Mucosa of rectum (tissue), 2 donors: ENCODE results near the gene TM4SF20.

Source experiments
- H3K27ac ChIP-seq, 2 donors: one replicate each; pipeline ENCODE4 v1.7.0; 2013; ENCODE audit warnings: inconsistent platforms in 2 of 2, low read depth in 2 of 2, low read length in 2 of 2
- H3K27me3 ChIP-seq, 2 donors: one replicate each; pipeline ENCODE4 v1.7.0; 2013; ENCODE audit warnings: low read length in 2 of 2; ENCODE audit not compliant: control insufficient read depth in 2 of 2, insufficient read depth in 2 of 2
- H3K36me3 ChIP-seq, 2 donors: one replicate each; pipeline ENCODE4 v1.7.0; 2013; ENCODE audit warnings: low read length in 2 of 2; ENCODE audit not compliant: control insufficient read depth in 2 of 2, insufficient read depth in 2 of 2
- H3K4me1 ChIP-seq, 2 donors: one replicate each; pipeline ENCODE4 v1.7.0; 2013; ENCODE audit warnings: low read length in 2 of 2, mild to moderate bottlenecking in 1 of 2; ENCODE audit not compliant: control insufficient read depth in 2 of 2, insufficient read depth in 2 of 2
- H3K4me3 ChIP-seq, 2 donors: one replicate each; pipeline ENCODE4 v1.7.0; 2013; ENCODE audit warnings: low read length in 2 of 2
- H3K9ac ChIP-seq, 2 donors: one replicate each; pipeline ENCODE4 v1.7.0; 2013; ENCODE audit warnings: low read length in 2 of 2, low read depth in 1 of 2, mild to moderate bottlenecking in 1 of 2
- H3K9me3 ChIP-seq, 2 donors: one replicate each; pipeline ENCODE4 v1.7.0; 2013; ENCODE audit warnings: low read length in 2 of 2; ENCODE audit not compliant: control insufficient read depth in 2 of 2
- donor health status: healthy.
- donor health status: Normal muscosa, but diverticular disease.

Gene TM4SF20

GRCh38 chr2:227379095-227379494 is at the start of gene TM4SF20:
TM4SF20 (minus strand) TSS chr2:227379306; CDS start chr2:227379268, 38 bp downstream.
- no peaks in the 10 kb centered on the region for H3K36me3 ChIP-seq
- no peaks in the 10 kb centered on the region for H3K27me3 ChIP-seq
- no peak within 1 kb of the TSS for H3K4me3 ChIP-seq
- H3K4me1 ChIP-seq, result peaks cover 0 to 8% of the 10 kb centered on the region in 2 donors
- no peak within 1 kb of the TSS for H3K9ac ChIP-seq
- H3K27ac ChIP-seq, result no peak within 1 kb of the TSS
- H3K9me3 ChIP-seq, result no peaks in the 10 kb centered on the region

GRCh38 chr2:227428731-227429285 is 49.7 kb upstream of the TM4SF20 start:
- Histone ChIP-seq H3K9ac (no peak overlapping the region), H3K9me3 (peaks cover 0 to 9% of the 10 kb centered on the region in 2 donors), H3K4me3 (no peak overlapping the region), H3K27me3 (no peaks in the 10 kb centered on the region), H3K27ac (no peak overlapping the region), H3K36me3 (no peaks in the 10 kb centered on the region), H3K4me1 (no peaks in the 10 kb centered on the region)

- H3K9me3 ChIP-seq, result no peaks in the 10 kb centered on the region
- no peak overlapping the region for H3K9ac ChIP-seq
- H3K4me3 ChIP-seq, result no peak overlapping the region
- H3K27me3 ChIP-seq, result no peaks in the 10 kb centered on the region
- no peaks in the 10 kb centered on the region for H3K36me3 ChIP-seq
- no peak overlapping the region for H3K27ac ChIP-seq
- H3K4me1 ChIP-seq, result no peaks in the 10 kb centered on the region
These were observed 44.8 kb upstream of the TM4SF20 start for GRCh38 chr2:227423656-227424499.

- no peak overlapping the region for H3K27ac ChIP-seq
- no peaks in the 10 kb centered on the region for H3K27me3 ChIP-seq
- H3K9ac ChIP-seq, result no peak overlapping the region
These were observed 41.3 kb upstream of the TM4SF20 start for GRCh38 chr2:227420087-227421052.

GRCh38 chr2:227416701-227417100 is 37.6 kb upstream of the TM4SF20 start:
- H3K27me3 ChIP-seq, result no peaks in the 10 kb centered on the region
- no peak overlapping the region for H3K4me3 ChIP-seq
- H3K9ac ChIP-seq, result no peak overlapping the region
- H3K36me3 ChIP-seq, result no peaks in the 10 kb centered on the region
- no peaks in the 10 kb centered on the region for H3K9me3 ChIP-seq
- no peak overlapping the region for H3K27ac ChIP-seq
- H3K4me1 ChIP-seq, result peaks cover 0 to 7% of the 10 kb centered on the region in 2 donors

More at GRCh38 chr2:227420087-227421052, 41.3 kb upstream of the TM4SF20 start:
- Histone ChIP-seq H3K36me3 (no peaks in the 10 kb centered on the region), H3K9me3 (no peaks in the 10 kb centered on the region), H3K4me1 (no peaks in the 10 kb centered on the region), H3K4me3 (no peak overlapping the region)

- Histone ChIP-seq H3K27ac (no peak overlapping the region), H3K27me3 (no peaks in the 10 kb centered on the region), H3K9me3 (no peaks in the 10 kb centered on the region), H3K4me1 (peaks cover 0 to 7% of the 10 kb centered on the region in 2 donors), H3K9ac (no peak overlapping the region), H3K36me3 (no peaks in the 10 kb centered on the region), H3K4me3 (no peak overlapping the region)
These were observed 36.7 kb upstream of the TM4SF20 start for GRCh38 chr2:227415538-227416424.

GRCh38 chr2:227414846-227415245 is 35.7 kb upstream of the TM4SF20 start:
- H3K9me3 ChIP-seq, result no peaks in the 10 kb centered on the region
- peaks cover 0 to 7% of the 10 kb centered on the region in 2 donors for H3K4me1 ChIP-seq
- no peak overlapping the region for H3K4me3 ChIP-seq
- no peaks in the 10 kb centered on the region for H3K27me3 ChIP-seq
- H3K36me3 ChIP-seq, result no peaks in the 10 kb centered on the region
- no peak overlapping the region for H3K27ac ChIP-seq
- H3K9ac ChIP-seq, result no peak overlapping the region

GRCh38 chr2:227413371-227413770 is 34.3 kb upstream of the TM4SF20 start:
- Histone ChIP-seq H3K27me3 (no peaks in the 10 kb centered on the region), H3K27ac (peak overlapping the region; percentile 62 to 68), H3K9me3 (no peaks in the 10 kb centered on the region), H3K9ac (peak overlapping the region; percentile 15 to 50), H3K36me3 (no peaks in the 10 kb centered on the region), H3K4me3 (peak overlapping the region; percentile 58 to 65), H3K4me1 (peaks cover 0 to 7% of the 10 kb centered on the region in 2 donors)

GRCh38 chr2:227412877-227413276 is 33.8 kb upstream of the TM4SF20 start:
- Histone ChIP-seq H3K9ac (peak overlapping the region; percentile 15 to 50), H3K36me3 (no peaks in the 10 kb centered on the region), H3K27me3 (no peaks in the 10 kb centered on the region), H3K9me3 (no peaks in the 10 kb centered on the region), H3K27ac (peak overlapping the region; percentile 62 to 68), H3K4me1 (peaks cover 0 to 7% of the 10 kb centered on the region in 2 donors), H3K4me3 (peak overlapping the region; percentile 58 to 65)
